GM13977 (cell line): ENCODE results near the gene ZNF784.

ENCODE experiments used
- DNase-seq: peaks from one replicate; pipeline ENCODE4 v3.0.0; 2012; ENCODE audit warnings: low spot score
- CTCF ChIP-seq: IDR thresholded peaks from 2 replicates; pipeline ENCODE4 v1.5.1; 2012; ENCODE audit warnings: mild to moderate bottlenecking, control low read depth; ENCODE audit not compliant: insufficient read depth; ENCODE audit errors: extremely low read depth, missing control alignments
- in situ Hi-C: fragments of 300-500 bp; cut with MboI; formaldehyde crosslinking; loops from one replicate; pipeline ENCODE4 v1.12.0; 2022; ENCODE audit warnings: low sequenced_read_pairs, low pct_unique_long_range_greater_than_20kb, mixed read lengths, inconsistent platforms; ENCODE audit not compliant: unreplicated experiment

The ZNF784 gene

GRCh38 chr19:55599842-55600661 is 24.3 kb downstream of the ZNF784 start, which contains the start of gene ZNF524:
ZNF524 (plus strand) TSS chr19:55600288; CDS start chr19:55602113, 1,825 bp downstream.
- DNase-seq = peak; percentile 94
- no peak for TF ChIP-seq CTCF
- in situ Hi-C loops = loop anchor here (25.0 kb wide), 1 partner anchor 1138 kb away; the partner anchor contains the start of genes CDC42EP5 and LENG9

- DNase-seq = peak; percentile 91
- no peak for TF ChIP-seq CTCF
- in situ Hi-C loops = no loop called here
Observed at GRCh38 chr19:55599468-55599841, 24.9 kb downstream of the ZNF784 start, which contains the start of gene FIZ1. FIZ1 (minus strand) TSS chr19:55599517; CDS start chr19:55597865, 1,652 bp downstream.

GRCh38 chr19:55598719-55599467 is 25.5 kb downstream of the ZNF784 start:
- in situ Hi-C loops = no loop called here
- TF ChIP-seq CTCF = no peak
- peak; percentile 94 for DNase-seq

- in situ Hi-C loops = no loop called here
- DNase-seq = no peak
- no peak for TF ChIP-seq CTCF
Observed at GRCh38 chr19:55598034-55598433, 26.3 kb downstream of the ZNF784 start.

GRCh38 chr19:55597501-55597921 is 26.9 kb downstream of the ZNF784 start:
- in situ Hi-C loops = no loop called here
- TF ChIP-seq CTCF = no peak
- DNase-seq = no peak

- DNase-seq = no peak
- no peak for TF ChIP-seq CTCF
- in situ Hi-C loops = no loop called here
Observed at GRCh38 chr19:55596304-55596703, 28.1 kb downstream of the ZNF784 start.
